Pancreas (tissue), 10 donors: ENCODE data around the gene FAM124A. TPM values are rescaled to one million over a fixed set of nuclear protein-coding genes. Genes with fewer than 3 reads are reported as not detected.

Experiments used
- ATAC-seq, 4 donors: fragments of 200-7000 bp; cut with Tn5 transposase; one replicate each; pipeline versions ENCODE4 v1.8.0 to v1.9.1; 2020; ENCODE audit warnings: mild to moderate bottlenecking in 4 of 4, moderate library complexity in 4 of 4
- DNase-seq, 6 donors: peaks; one replicate each; pipeline ENCODE4 v3.0.0-alpha.2; 2020
- FAIRE-seq: peaks from 2 replicates; lab custom pipeline; 2012; peaks lifted over from hg19 to GRCh38; lab: Jason Lieb, UNC
- H3K27ac ChIP-seq, 4 donors: fragments of 200-600 bp; sonication (generic); 1 replicate in 3 of 4; 2 replicates in 1 of 4; pipeline versions ENCODE4 v1.5.0 to v1.8.0; 2020
- H3K27me3 ChIP-seq, 4 donors: fragments of 200-600 bp; one replicate each; pipeline ENCODE4 v1.8.0; 2021
- H3K36me3 ChIP-seq, 3 donors: fragments of 200-600 bp; sonication (generic) in 1 of 3; one replicate each; pipeline versions ENCODE4 v1.5.0 to v1.8.0; 2020 to 2021
- H3K4me1 ChIP-seq, 3 donors: fragments of 200-600 bp; one replicate each; pipeline ENCODE4 v1.8.0; 2021
- H3K4me3 ChIP-seq, 4 donors: fragments of 200-600 bp; sonication (generic) in 2 of 4; one replicate each; pipeline versions ENCODE4 v1.5.0 to v1.8.0; 2020 to 2021
- H3K9me3 ChIP-seq, 4 donors: fragments of 200-600 bp; one replicate each; pipeline ENCODE4 v1.8.0; 2021
- CTCF ChIP-seq, 4 donors: fragments of 200-600 bp; sonication (generic) in 3 of 4; IDR thresholded peaks; one replicate each; pipeline versions ENCODE4 v1.5.0 to v1.8.0; 2021; ENCODE audit warnings: antibody characterized with exemption in 4 of 4
- WGBS, 2 donors: extraction: QIAGEN DNeasy Blood & Tissue Kit; methylation state at CpG; one replicate each; pipeline ENCODE4 v1.1.7; 2013; 5-methylcytosine and 5-hydroxymethylcytosine counted together
- intact Hi-C, 3 donors: fragments of 100-400 bp; cut with DNase I; formaldehyde crosslinking; loops; one replicate each; pipeline versions ENCODE4 v1.11.1 to v1.14.2; 2022
- polyA plus RNA-seq, 2 donors: library from polyadenylated mRNA; stranded (reverse); fragments of 200-250 nt; gene quantifications; one replicate each; pipeline ENCODE4 v1.2.3, GENCODE V29; 2013
- total RNA-seq, 6 donors: library from RNA; stranded (reverse); fragmentation: NEBNext Ultra II Directional in 4 of 6; extraction: Animal tissue kit (Norgen Biotek cat#: 25700) in 4 of 6; gene quantifications; one replicate each; pipeline versions ENCODE4 v1.2.1 to v1.2.4, GENCODE V29; 2021 to 2023
- donor health status: healthy with polysubstance abuse.
- donor health status: DM: no; HTN: no; CAD: no; lungs with moderate emphysema.
- donor health status: DM: no; HTN: no; CAD: no.
- donor health status: control.
- donor health status: control.
- donor health status: Bipolar disorder and iron deficiency.
- donor health status: DM: yes; HTN: yes; CAD: no.
- donor health status: DM: no; HTN: no; CAD: no.
- donor health status: DM: no; HTN: no; CAD: no.
- donor health status: DM: yes; HTN: yes; CAD: no.

Gene FAM124A
- total and polyA plus RNA-seq, 8 donors, result 0.47 to 1.6 (median 0.77) TPM

- DNase-seq (no peak), FAIRE-seq (no peak), ATAC-seq (no peak)
- no peak overlapping the region for H3K4me3 ChIP-seq
- no peaks in the 10 kb centered on the region for H3K27me3 ChIP-seq
- intact Hi-C loops, result no loop called here
- H3K4me1 ChIP-seq, result no peaks in the 10 kb centered on the region
- H3K36me3 ChIP-seq, result no peaks in the 10 kb centered on the region
- H3K9me3 ChIP-seq, result no peaks in the 10 kb centered on the region
- no peak overlapping the region for H3K27ac ChIP-seq
- TF ChIP-seq CTCF (IDR thresholded peaks at IDR 0.05), result no peak
- WGBS, 2 donors, result 85 to 90% methylated on average over 12 of the region's 12 CpGs
Measured at GRCh38 chr13:51191743-51192142, 30.5 kb upstream of the FAM124A start.

- FAIRE-seq (no peak), ATAC-seq (no peak), DNase-seq (no peak)
- no peak for TF ChIP-seq CTCF (IDR thresholded peaks at IDR 0.05)
- 70 to 78% methylated on average over 1 of the region's 1 CpG for WGBS, 2 donors
- intact Hi-C loops, result no loop called here
- H3K4me1 ChIP-seq, result no peaks in the 10 kb centered on the region
- H3K4me3 ChIP-seq, result no peak overlapping the region
- H3K27me3 ChIP-seq, result no peaks in the 10 kb centered on the region
- no peak overlapping the region for H3K27ac ChIP-seq
- H3K9me3 ChIP-seq, result no peaks in the 10 kb centered on the region
- no peaks in the 10 kb centered on the region for H3K36me3 ChIP-seq
Measured at GRCh38 chr13:51192348-51192747, 29.9 kb upstream of the FAM124A start.

- 84 to 93% methylated on average over 2 of the region's 2 CpGs for WGBS, 2 donors
- Histone ChIP-seq H3K4me3 (no peak overlapping the region), H3K27me3 (no peaks in the 10 kb centered on the region), H3K4me1 (no peaks in the 10 kb centered on the region), H3K9me3 (no peaks in the 10 kb centered on the region), H3K36me3 (no peaks in the 10 kb centered on the region), H3K27ac (no peak overlapping the region)
- no peak for TF ChIP-seq CTCF (IDR thresholded peaks at IDR 0.05)
- intact Hi-C loops, result no loop called here
- FAIRE-seq (no peak), ATAC-seq (no peak), DNase-seq (no peak)
Measured at GRCh38 chr13:51193387-51193786, 28.8 kb upstream of the FAM124A start.

- Histone ChIP-seq H3K36me3 (no peaks in the 10 kb centered on the region), H3K4me1 (no peaks in the 10 kb centered on the region), H3K27ac (no peak overlapping the region), H3K4me3 (no peak overlapping the region), H3K9me3 (no peaks in the 10 kb centered on the region), H3K27me3 (no peaks in the 10 kb centered on the region)
- TF ChIP-seq CTCF (IDR thresholded peaks at IDR 0.05), result no peak
- WGBS, 2 donors, result 83 to 87% methylated on average over 8 of the region's 8 CpGs
- DNase-seq (no peak), ATAC-seq (no peak), FAIRE-seq (no peak)
- intact Hi-C loops, result no loop called here
Measured at GRCh38 chr13:51194942-51195341, 27.3 kb upstream of the FAM124A start.

GRCh38 chr13:51201886-51202285, 20.3 kb upstream of the FAM124A start:
- Histone ChIP-seq H3K9me3 (no peaks in the 10 kb centered on the region), H3K27ac (no peak overlapping the region), H3K4me1 (no peaks in the 10 kb centered on the region), H3K4me3 (no peak overlapping the region), H3K27me3 (no peaks in the 10 kb centered on the region), H3K36me3 (no peaks in the 10 kb centered on the region)
- FAIRE-seq (no peak), DNase-seq (no peak), ATAC-seq (no peak)
- TF ChIP-seq CTCF (IDR thresholded peaks at IDR 0.05), result no peak
- intact Hi-C loops, result no loop called here
- 61 to 65% methylated on average over 2 of the region's 2 CpGs for WGBS, 2 donors
